Vagina (tissue), 2 donors: Measurements from ENCODE around the gene SERINC3. TPM values are rescaled to one million over a fixed set of nuclear protein-coding genes. Genes with fewer than 3 reads are reported as not detected.
A peak's percentile ranks its signal among the peaks of the same experiment; 100 is the strongest.

Experiments
- DNase-seq, 2 donors: peaks; one replicate each; pipeline ENCODE4 v3.0.0-alpha.2; 2017; ENCODE audit errors: extremely low spot score in 2 of 2
- H3K27ac ChIP-seq: fragments of 200-600 bp; sonication (generic); one replicate; pipeline ENCODE4 v1.5.1; 2019
- H3K27me3 ChIP-seq: fragments of 200-600 bp; sonication (generic); one replicate; pipeline ENCODE4 v1.5.1; 2019
- H3K36me3 ChIP-seq, 2 donors: fragments of 200-600 bp; sonication (generic); one replicate each; pipeline ENCODE4 v1.5.1; 2017 to 2019
- H3K4me1 ChIP-seq: fragments of 200-600 bp; sonication (generic); one replicate; pipeline ENCODE4 v1.5.1; 2019
- H3K4me3 ChIP-seq, 2 donors: fragments of 200-600 bp; sonication (generic); 1 replicate in 1 of 2; 2 replicates in 1 of 2; pipeline ENCODE4 v1.5.1; 2016 to 2019
- H3K9me3 ChIP-seq: fragments of 200-600 bp; sonication (generic); one replicate; pipeline ENCODE4 v1.5.1; 2019
- CTCF ChIP-seq, 3 experiments: fragments of 450-650 bp in 2 of 3; fragments of 200-600 bp in 1 of 3; sonication (generic) in 1 of 3; IDR thresholded peaks; one replicate each; pipeline ENCODE4 v1.5.1; 2017 to 2019; ENCODE audit warnings: antibody characterized with exemption in 3 of 3, mild to moderate bottlenecking in 2 of 3, moderate library complexity in 2 of 3
- POLR2A ChIP-seq, 2 donors: fragments of 450-650 bp; IDR thresholded peaks; one replicate each; pipeline ENCODE4 v1.6.1; 2017; ENCODE audit warnings: antibody characterized with exemption in 2 of 2, mild to moderate bottlenecking in 2 of 2, moderate library complexity in 2 of 2
- POLR2AphosphoS5 ChIP-seq, 2 donors: sonication (generic); formaldehyde crosslinking; IDR thresholded peaks; one replicate each; pipeline ENCODE4 v1.9.0; 2017; ENCODE audit warnings: antibody characterized with exemption in 2 of 2, mild to moderate bottlenecking in 2 of 2, low read depth in 1 of 2; ENCODE audit not compliant: insufficient read depth in 1 of 2
- intact Hi-C: fragments of 100-400 bp; cut with DNase I; formaldehyde crosslinking; loops from one replicate; pipeline ENCODE4 v1.15.1; 2023
- total RNA-seq: library from RNA; depleted of rRNA; stranded (reverse); fragments of >200 nt; gene quantifications from one replicate; pipeline ENCODE4 v1.2.3, GENCODE V29; 2016

SERINC3 gene
- total RNA-seq, 1 donor from 2014 or later, result 77.3 TPM

GRCh38 chr20:44496976-44497375 lies 24.9 kb downstream of the SERINC3 start:
- H3K4me3 ChIP-seq, result no peak overlapping the region
- intact Hi-C loops, result no loop called here
- peaks cover 0 to 65% of the 10 kb centered on the region in 2 donors for H3K36me3 ChIP-seq
- H3K9me3 ChIP-seq, result no peaks in the 10 kb centered on the region
- H3K27me3 ChIP-seq, result no peaks in the 10 kb centered on the region
- H3K27ac ChIP-seq, result peak overlapping the region; percentile 88
- no peak for DNase-seq
- peaks cover 43% of the 10 kb centered on the region for H3K4me1 ChIP-seq
- no peak for TF ChIP-seq POLR2A (IDR thresholded peaks at IDR 0.05)
- TF ChIP-seq POLR2AphosphoS5 (IDR thresholded peaks at IDR 0.05; ENCODE audit: insufficient read depth in 1 of 2, low read depth in 1 of 2), result peak in 1 of 2 donors; percentile 44
- no peak for TF ChIP-seq CTCF (IDR thresholded peaks at IDR 0.05)

- Histone ChIP-seq H3K27me3 (no peaks in the 10 kb centered on the region), H3K4me1 (peaks cover 53% of the 10 kb centered on the region), H3K9me3 (no peaks in the 10 kb centered on the region), H3K27ac (peak overlapping the region; percentile 88), H3K36me3 (peaks cover 0 to 55% of the 10 kb centered on the region in 2 donors), H3K4me3 (no peak overlapping the region)
- TF ChIP-seq CTCF (IDR thresholded peaks at IDR 0.05), result no peak
- TF ChIP-seq POLR2AphosphoS5 (IDR thresholded peaks at IDR 0.05; ENCODE audit: insufficient read depth in 1 of 2, low read depth in 1 of 2), result no peak
- no peak for TF ChIP-seq POLR2A (IDR thresholded peaks at IDR 0.05)
- DNase-seq, result no peak
- intact Hi-C loops, result no loop called here
Measured at GRCh38 chr20:44495802-44496481, 25.9 kb downstream of the SERINC3 start.

GRCh38 chr20:44495257-44495656 lies 26.6 kb downstream of the SERINC3 start:
- DNase-seq, result no peak
- TF ChIP-seq POLR2AphosphoS5 (IDR thresholded peaks at IDR 0.05; ENCODE audit: insufficient read depth in 1 of 2, low read depth in 1 of 2), result peak in 1 of 2 donors; percentile 29
- no peak for TF ChIP-seq CTCF (IDR thresholded peaks at IDR 0.05)
- H3K27me3 ChIP-seq, result no peaks in the 10 kb centered on the region
- intact Hi-C loops, result no loop called here
- no peak overlapping the region for H3K4me3 ChIP-seq
- H3K9me3 ChIP-seq, result no peaks in the 10 kb centered on the region
- peaks cover 0 to 48% of the 10 kb centered on the region in 2 donors for H3K36me3 ChIP-seq
- peaks cover 58% of the 10 kb centered on the region for H3K4me1 ChIP-seq
- peak overlapping the region; percentile 88 for H3K27ac ChIP-seq

- H3K9me3 ChIP-seq, result no peaks in the 10 kb centered on the region
Measured at GRCh38 chr20:44494681-44495080, 27.2 kb downstream of the SERINC3 start.

More at GRCh38 chr20:44494681-44495080, 27.2 kb downstream of the SERINC3 start:
- Histone ChIP-seq H3K4me1 (peaks cover 64% of the 10 kb centered on the region), H3K4me3 (no peak overlapping the region), H3K36me3 (peaks cover 0 to 43% of the 10 kb centered on the region in 2 donors), H3K27me3 (no peaks in the 10 kb centered on the region), H3K27ac (peak overlapping the region; percentile 88)
- TF ChIP-seq CTCF (IDR thresholded peaks at IDR 0.05) (no peak), POLR2A (IDR thresholded peaks at IDR 0.05) (no peak), POLR2AphosphoS5 (IDR thresholded peaks at IDR 0.05; ENCODE audit: insufficient read depth in 1 of 2, low read depth in 1 of 2) (no peak)
- intact Hi-C loops, result no loop called here
- no peak for DNase-seq
